ENCODE results near the gene NPS. TPM values are rescaled to one million over a fixed set of nuclear protein-coding genes. Genes with fewer than 3 reads are reported as not detected.

NPS gene
- total RNA-seq, 1 donor from 2014 or later = not detected

GRCh38 chr10:127532193-127532592, 16.9 kb upstream of the NPS start:
- DNase-seq (ENCODE audit: low spot score in 2 of 2, unreplicated experiment in 2 of 2) = no peak
- no peaks in the 10 kb centered on the region for H3K36me3 Mint-ChIP-seq
- peaks cover 26% of the 10 kb centered on the region for H3K27me3 Mint-ChIP-seq (ENCODE audit: low read depth)
- no peaks in the 10 kb centered on the region for H3K9me3 Mint-ChIP-seq
- H3K4me1 Mint-ChIP-seq = no peaks in the 10 kb centered on the region
- H3K4me3 Mint-ChIP-seq = no peak overlapping the region
- no peak for TF ChIP-seq CTCF (IDR thresholded peaks at IDR 0.05; ENCODE audit: unreplicated experiment)
- H3K27ac Mint-ChIP-seq = no peak overlapping the region

- Mint-ChIP-seq H3K4me3 (no peak overlapping the region), H3K27ac (no peak overlapping the region), H3K4me1 (no peaks in the 10 kb centered on the region), H3K9me3 (no peaks in the 10 kb centered on the region), H3K36me3 (no peaks in the 10 kb centered on the region), H3K27me3 (ENCODE audit: low read depth) (peaks cover 23% of the 10 kb centered on the region)
- no peak for DNase-seq (ENCODE audit: low spot score in 2 of 2, unreplicated experiment in 2 of 2)
- no peak for TF ChIP-seq CTCF (IDR thresholded peaks at IDR 0.05; ENCODE audit: unreplicated experiment)
Measured at GRCh38 chr10:127532659-127533058, 16.4 kb upstream of the NPS start.

- TF ChIP-seq CTCF (IDR thresholded peaks at IDR 0.05; ENCODE audit: unreplicated experiment) = no peak
- DNase-seq (ENCODE audit: low spot score in 2 of 2, unreplicated experiment in 2 of 2) = no peak
- H3K4me1 Mint-ChIP-seq = no peaks in the 10 kb centered on the region
- H3K9me3 Mint-ChIP-seq = no peaks in the 10 kb centered on the region
- no peaks in the 10 kb centered on the region for H3K36me3 Mint-ChIP-seq
- no peak overlapping the region for H3K4me3 Mint-ChIP-seq
- H3K27me3 Mint-ChIP-seq (ENCODE audit: low read depth) = peaks cover 21% of the 10 kb centered on the region
- no peak overlapping the region for H3K27ac Mint-ChIP-seq
Measured at GRCh38 chr10:127534074-127534473, 15.0 kb upstream of the NPS start.

- DNase-seq (ENCODE audit: low spot score in 2 of 2, unreplicated experiment in 2 of 2) = no peak
- Mint-ChIP-seq H3K27me3 (ENCODE audit: low read depth) (peaks cover 19% of the 10 kb centered on the region), H3K4me1 (no peaks in the 10 kb centered on the region), H3K4me3 (no peak overlapping the region), H3K27ac (no peak overlapping the region), H3K36me3 (no peaks in the 10 kb centered on the region), H3K9me3 (no peaks in the 10 kb centered on the region)
- no peak for TF ChIP-seq CTCF (IDR thresholded peaks at IDR 0.05; ENCODE audit: unreplicated experiment)
Measured at GRCh38 chr10:127534496-127534895, 14.6 kb upstream of the NPS start.

GRCh38 chr10:127535802-127536515, 13.2 kb upstream of the NPS start:
- Mint-ChIP-seq H3K36me3 (no peaks in the 10 kb centered on the region), H3K27ac (no peak overlapping the region), H3K4me3 (no peak overlapping the region), H3K4me1 (no peaks in the 10 kb centered on the region), H3K9me3 (no peaks in the 10 kb centered on the region), H3K27me3 (ENCODE audit: low read depth) (peaks cover 19% of the 10 kb centered on the region)
- DNase-seq (ENCODE audit: low spot score in 2 of 2, unreplicated experiment in 2 of 2) = no peak
- no peak for TF ChIP-seq CTCF (IDR thresholded peaks at IDR 0.05; ENCODE audit: unreplicated experiment)
